Measurements from ENCODE around the gene ACE. TPM values are rescaled to one million over a fixed set of nuclear protein-coding genes. Genes with fewer than 3 reads are reported as not detected.

The ACE gene
- total RNA-seq, 3 donors from 2014 or later, result 2.6 to 13.9 (median 9.1) TPM

DNA sequence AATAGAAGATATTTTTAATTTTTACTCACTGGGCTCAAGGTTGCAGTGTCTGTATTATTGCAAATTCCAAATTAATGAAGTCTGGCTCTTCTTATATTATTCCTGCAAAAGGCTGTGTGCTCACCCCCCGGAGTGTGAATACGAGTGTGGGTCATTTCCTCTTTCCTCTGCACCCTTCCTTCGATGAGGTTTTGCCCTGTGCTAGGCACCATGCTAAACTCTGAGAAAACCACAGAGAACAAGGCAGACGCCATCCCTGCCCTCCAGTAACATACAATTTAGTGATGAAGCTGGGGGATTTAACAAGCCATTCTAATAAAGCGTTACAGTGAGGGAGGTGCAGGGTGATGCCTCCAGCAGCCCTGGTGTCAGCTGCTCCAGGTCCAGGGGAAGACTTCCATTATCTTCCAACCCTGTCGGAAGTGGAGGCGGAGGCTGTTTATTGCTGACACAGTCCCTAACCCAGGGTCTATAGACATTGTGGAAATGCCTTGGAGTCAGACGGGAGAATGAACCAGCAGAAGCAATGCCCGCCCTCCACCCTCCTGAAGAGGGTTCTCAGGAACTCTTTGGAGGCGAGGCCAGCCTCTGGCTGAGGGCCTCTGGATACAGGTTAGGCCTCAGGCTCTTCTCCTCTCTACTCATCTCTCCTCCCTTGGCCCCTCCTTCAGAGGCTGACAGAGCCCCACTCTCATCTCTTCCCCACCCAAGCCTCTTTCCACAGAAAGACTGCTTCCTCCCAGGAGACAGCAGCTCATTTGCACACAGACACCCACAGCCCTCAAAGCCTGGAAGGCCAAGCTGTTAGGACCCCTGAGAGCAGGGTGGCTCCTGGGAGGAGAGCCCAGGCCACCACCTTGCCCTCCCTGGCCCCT lies 2.0 kb upstream of the ACE start:
- intact Hi-C loops (cut with DNase I; ENCODE audit: low total_unique reads), result no loop called here

DNA sequence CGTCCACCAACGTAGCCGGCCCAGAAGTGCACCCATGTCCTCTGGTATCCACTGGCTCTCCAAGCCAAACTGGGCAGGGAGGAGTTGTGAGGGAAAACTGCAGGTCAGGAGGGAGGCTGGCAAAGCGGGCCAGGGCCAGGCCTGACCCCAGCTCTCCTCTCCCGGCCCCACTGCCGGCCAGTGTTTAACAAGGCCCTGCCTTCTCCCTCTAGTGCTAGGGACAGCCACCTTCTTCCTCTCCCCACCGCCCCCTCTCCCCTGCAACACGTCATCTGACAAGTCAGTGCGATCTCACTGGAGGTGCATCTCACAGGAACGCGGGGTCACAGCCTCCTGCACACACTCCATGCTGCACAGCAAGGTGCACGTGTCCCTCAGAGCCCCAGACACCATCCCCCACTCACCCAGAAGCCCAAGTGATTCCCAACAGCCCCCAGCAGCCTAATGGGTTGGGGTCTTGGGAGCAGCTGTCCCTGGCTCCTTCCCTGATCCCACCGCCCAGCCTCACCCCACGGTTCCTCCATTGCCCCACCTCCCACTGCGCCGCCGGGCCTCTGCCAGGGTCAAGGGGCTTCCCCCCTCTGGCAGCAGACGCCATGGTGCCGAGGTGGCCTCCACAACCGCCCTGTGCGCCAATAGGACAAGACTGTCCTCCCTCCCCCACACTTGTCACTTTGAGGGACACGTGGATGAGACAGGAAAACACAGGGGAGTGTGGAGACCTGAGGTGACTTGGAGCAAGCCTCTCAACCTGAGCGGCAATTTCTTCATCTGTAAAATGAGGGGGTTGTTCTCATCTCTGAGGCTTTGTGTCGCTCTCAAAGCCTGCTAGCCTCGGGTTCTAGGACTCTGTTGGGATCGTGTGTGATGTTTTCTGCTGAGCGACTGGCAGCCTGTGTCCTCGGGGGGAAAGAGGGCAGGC lies 1.1 kb upstream of the ACE start:
- intact Hi-C loops (cut with DNase I; ENCODE audit: low total_unique reads), result no loop called here
- Histone ChIP-seq H3K4me1 (peaks cover 7 to 13% of the 10 kb centered on the region in 2 donors), H3K36me3 (no peaks in the 10 kb centered on the region), H3K27ac (peak overlapping the region; percentile 39 to 58), H3K27me3 (peaks cover 0 to 3% of the 10 kb centered on the region in 2 donors), H3K4me3 (peak overlapping the region in 2 of 3 donors; percentile 59 to 77), H3K9me3 (no peaks in the 10 kb centered on the region)
- DNase-seq (ENCODE audit: low spot score in 2 of 2), result no peak
- TF ChIP-seq, protein P1, sequence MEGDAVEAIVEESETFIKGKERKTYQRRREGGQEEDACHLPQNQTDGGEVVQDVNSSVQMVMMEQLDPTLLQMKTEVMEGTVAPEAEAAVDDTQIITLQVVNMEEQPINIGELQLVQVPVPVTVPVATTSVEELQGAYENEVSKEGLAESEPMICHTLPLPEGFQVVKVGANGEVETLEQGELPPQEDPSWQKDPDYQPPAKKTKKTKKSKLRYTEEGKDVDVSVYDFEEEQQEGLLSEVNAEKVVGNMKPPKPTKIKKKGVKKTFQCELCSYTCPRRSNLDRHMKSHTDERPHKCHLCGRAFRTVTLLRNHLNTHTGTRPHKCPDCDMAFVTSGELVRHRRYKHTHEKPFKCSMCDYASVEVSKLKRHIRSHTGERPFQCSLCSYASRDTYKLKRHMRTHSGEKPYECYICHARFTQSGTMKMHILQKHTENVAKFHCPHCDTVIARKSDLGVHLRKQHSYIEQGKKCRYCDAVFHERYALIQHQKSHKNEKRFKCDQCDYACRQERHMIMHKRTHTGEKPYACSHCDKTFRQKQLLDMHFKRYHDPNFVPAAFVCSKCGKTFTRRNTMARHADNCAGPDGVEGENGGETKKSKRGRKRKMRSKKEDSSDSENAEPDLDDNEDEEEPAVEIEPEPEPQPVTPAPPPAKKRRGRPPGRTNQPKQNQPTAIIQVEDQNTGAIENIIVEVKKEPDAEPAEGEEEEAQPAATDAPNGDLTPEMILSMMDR (IDR thresholded peaks at IDR 0.05), result no peak
- TF ChIP-seq POLR2AphosphoS5 (IDR thresholded peaks at IDR 0.05) (no peak), POLR2A (IDR thresholded peaks at IDR 0.05) (no peak)

More for the DNA sequence above, 2.0 kb upstream of the ACE start:
- peaks cover 7 to 13% of the 10 kb centered on the region in 2 donors for H3K4me1 ChIP-seq
- H3K27me3 ChIP-seq, result peaks cover 0 to 3% of the 10 kb centered on the region in 2 donors
- no peaks in the 10 kb centered on the region for H3K36me3 ChIP-seq
- H3K27ac ChIP-seq, result peak overlapping the region; percentile 10 to 58
- no peaks in the 10 kb centered on the region for H3K9me3 ChIP-seq
- TF ChIP-seq, protein P1 (IDR thresholded peaks at IDR 0.05), result no peak
- no peak for TF ChIP-seq POLR2A (IDR thresholded peaks at IDR 0.05)
- H3K4me3 ChIP-seq, result no peak overlapping the region
- DNase-seq (ENCODE audit: low spot score in 2 of 2), result no peak

DNA sequence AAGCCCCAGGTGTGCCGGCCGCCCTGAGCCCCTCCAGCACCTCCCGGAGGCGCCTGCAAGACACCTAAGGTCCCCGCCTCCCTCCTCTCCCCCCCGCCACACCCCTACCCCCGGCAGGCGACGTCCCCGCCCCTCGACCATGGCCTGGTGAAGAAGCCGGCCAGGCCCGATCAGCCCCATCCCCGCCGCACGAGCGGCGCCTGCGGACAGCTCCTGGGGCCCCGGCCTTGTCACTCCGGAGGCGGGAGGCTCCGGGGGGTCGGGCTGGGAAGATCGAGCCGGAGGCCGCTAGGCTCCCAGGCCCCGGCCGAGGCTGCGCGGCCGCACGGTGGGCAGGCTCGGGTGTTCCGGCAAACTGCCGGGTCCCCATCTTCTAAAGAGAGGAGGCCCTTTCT lies 405 bp upstream of the ACE start:
- Histone ChIP-seq H3K9me3 (no peaks in the 10 kb centered on the region), H3K27ac (peak overlapping the region; percentile 39 to 58), H3K27me3 (peaks cover 0 to 3% of the 10 kb centered on the region in 2 donors), H3K4me1 (peaks cover 7 to 13% of the 10 kb centered on the region in 2 donors), H3K4me3 (peak overlapping the region; percentile 53 to 77 (median 59)), H3K36me3 (no peaks in the 10 kb centered on the region)
- TF ChIP-seq POLR2A (IDR thresholded peaks at IDR 0.05) (no peak), POLR2AphosphoS5 (IDR thresholded peaks at IDR 0.05) (no peak)
- TF ChIP-seq, protein P1 (IDR thresholded peaks at IDR 0.05), result no peak
- intact Hi-C loops (cut with DNase I; ENCODE audit: low total_unique reads), result no loop called here
- DNase-seq (ENCODE audit: low spot score in 2 of 2), result no peak

DNA sequence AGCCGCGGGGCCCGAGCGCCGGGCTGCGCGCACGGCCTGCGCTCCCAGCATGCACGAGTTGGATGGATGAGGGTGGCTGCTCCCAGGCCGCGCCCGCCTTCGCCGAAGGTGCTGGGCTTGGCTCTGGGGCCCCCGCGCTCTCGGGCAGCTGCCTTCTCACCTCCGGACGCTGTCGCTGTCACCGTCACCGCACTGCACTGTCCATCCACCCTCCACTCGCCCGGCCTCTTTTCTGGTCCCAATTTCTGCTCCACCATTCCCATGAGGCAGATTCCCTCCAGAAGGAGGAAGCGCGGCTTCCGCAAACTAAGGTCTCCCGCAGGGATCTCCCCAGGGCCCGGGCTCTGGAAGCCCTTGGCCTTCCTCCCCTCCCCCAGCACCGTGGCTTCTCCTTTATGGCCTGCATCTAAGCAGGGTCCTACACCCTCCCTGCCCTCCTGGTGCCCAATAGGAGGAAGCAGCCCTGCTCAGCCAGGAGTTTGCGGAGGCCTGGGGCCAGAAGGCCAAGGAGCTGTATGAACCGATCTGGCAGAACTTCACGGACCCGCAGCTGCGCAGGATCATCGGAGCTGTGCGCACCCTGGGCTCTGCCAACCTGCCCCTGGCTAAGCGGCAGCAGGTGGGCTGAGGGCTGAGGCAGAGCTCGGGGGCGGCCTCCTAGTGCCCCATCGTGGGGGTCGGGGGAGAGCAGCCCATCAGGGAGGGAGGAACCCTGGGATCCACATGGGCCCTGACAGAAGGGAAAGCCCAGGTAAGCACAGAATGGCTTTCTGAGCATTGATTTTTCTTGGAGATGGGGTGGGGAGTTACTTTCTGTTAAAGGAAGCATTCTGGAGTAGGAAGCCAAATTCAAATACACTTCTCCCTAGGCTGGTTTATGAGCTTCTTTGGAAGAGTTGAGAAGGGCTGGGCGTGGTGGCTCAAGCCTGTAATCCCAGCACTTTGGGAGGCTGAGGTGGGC lies 899 bp downstream of the ACE start:
- peaks cover 0 to 3% of the 10 kb centered on the region in 2 donors for H3K27me3 ChIP-seq
- peak overlapping the region; percentile 53 to 77 (median 59) for H3K4me3 ChIP-seq
- no peaks in the 10 kb centered on the region for H3K9me3 ChIP-seq
- no peak for DNase-seq (ENCODE audit: low spot score in 2 of 2)
- intact Hi-C loops (cut with DNase I; ENCODE audit: low total_unique reads), result no loop called here
- H3K4me1 ChIP-seq, result peaks cover 7 to 13% of the 10 kb centered on the region in 2 donors
- no peak for TF ChIP-seq POLR2A (IDR thresholded peaks at IDR 0.05)
- TF ChIP-seq, protein P1 (IDR thresholded peaks at IDR 0.05), result no peak
- no peak for TF ChIP-seq POLR2AphosphoS5 (IDR thresholded peaks at IDR 0.05)
- no peaks in the 10 kb centered on the region for H3K36me3 ChIP-seq
- H3K27ac ChIP-seq, result peak overlapping the region in 1 of 2 donors; percentile 39

All from breast epithelium (tissue), 4 donors.